Muscle of arm (tissue), 12 donors: ENCODE results near the gene SLC34A1. TPM values are rescaled to one million over a fixed set of nuclear protein-coding genes. Genes with fewer than 3 reads are reported as not detected.

ENCODE experiments used
- DNase-seq: peaks from one replicate; pipeline ENCODE4 v3.0.0-alpha.2; 2013
- polyA plus RNA-seq, 12 donors: library from polyadenylated mRNA; unstranded; fragments of 120-200 nt; gene quantifications; one replicate each; pipeline ENCODE4 v1.2.1, GENCODE V29; 2013; ENCODE audit not compliant: insufficient read length in 12 of 12

Gene SLC34A1
- polyA plus RNA-seq, 12 donors: 0.10 to 1.3 (median 0.14) TPM; not detected in 6

DNA sequence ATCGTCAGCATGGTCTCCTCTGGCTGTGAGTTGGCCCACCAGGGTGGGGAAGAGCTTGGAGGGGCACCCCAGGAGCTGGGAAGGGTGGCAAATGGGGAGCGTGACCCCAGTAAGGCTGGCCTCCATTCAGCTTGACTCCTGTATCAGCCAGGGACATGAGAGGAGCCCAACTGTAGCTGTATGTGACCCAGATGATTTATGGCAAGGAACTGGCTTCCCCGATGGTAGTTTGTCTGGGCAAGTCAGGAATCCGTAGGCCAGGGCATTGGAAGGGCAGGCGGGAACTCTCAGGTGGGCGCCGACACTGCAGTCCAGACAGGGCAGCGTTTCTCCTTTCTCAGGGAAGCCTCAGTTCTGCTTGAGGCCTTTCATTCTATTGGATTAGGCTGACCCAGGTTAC, 2.3 kb downstream of the SLC34A1 start:
- DNase-seq: no peak

DNA sequence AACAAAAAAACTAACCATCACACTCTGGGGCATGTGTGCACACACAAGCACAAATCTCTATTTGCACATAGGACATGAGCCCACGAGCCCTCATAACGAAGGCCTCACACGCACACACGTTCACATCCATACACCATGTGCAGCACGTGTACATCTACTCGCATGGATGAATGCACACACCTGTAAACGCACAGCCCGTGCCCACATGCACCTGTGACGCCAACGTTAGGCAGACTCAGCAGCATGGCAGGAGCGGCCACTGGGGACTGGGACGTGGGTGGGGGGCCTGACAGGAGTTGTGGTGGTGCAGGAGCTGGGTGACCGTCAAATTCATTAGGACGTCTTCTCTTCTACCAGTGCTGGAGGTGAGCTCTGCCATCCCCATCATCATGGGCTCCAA, 3.2 kb downstream of the SLC34A1 start:
- no peak for DNase-seq

DNA sequence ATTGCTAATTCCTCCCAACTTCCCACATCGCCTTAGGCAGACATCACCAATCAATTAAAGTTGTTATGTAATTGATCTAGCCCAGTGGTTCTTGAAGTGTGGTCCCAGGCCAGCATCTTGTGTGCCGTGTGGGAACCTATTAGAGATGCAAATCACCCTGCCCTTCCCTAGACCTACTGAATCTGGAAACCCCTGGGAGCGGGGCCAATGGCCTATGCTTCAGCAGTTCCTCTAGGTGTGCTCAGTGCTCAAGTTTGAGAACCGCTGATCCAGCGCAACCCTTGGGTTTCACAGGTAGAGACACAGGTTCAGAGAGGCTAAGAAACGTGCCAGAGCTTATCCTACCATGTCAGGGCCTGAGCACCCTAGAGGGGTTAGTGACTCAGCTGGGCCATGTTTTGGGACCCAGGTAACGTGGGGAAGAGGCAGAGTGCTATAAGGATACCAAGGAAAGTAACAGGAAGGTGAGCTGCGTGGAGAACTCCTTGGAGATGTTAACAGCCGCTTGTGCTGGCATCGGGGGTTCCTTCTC, 4.4 kb downstream of the SLC34A1 start:
- no peak for DNase-seq

DNA sequence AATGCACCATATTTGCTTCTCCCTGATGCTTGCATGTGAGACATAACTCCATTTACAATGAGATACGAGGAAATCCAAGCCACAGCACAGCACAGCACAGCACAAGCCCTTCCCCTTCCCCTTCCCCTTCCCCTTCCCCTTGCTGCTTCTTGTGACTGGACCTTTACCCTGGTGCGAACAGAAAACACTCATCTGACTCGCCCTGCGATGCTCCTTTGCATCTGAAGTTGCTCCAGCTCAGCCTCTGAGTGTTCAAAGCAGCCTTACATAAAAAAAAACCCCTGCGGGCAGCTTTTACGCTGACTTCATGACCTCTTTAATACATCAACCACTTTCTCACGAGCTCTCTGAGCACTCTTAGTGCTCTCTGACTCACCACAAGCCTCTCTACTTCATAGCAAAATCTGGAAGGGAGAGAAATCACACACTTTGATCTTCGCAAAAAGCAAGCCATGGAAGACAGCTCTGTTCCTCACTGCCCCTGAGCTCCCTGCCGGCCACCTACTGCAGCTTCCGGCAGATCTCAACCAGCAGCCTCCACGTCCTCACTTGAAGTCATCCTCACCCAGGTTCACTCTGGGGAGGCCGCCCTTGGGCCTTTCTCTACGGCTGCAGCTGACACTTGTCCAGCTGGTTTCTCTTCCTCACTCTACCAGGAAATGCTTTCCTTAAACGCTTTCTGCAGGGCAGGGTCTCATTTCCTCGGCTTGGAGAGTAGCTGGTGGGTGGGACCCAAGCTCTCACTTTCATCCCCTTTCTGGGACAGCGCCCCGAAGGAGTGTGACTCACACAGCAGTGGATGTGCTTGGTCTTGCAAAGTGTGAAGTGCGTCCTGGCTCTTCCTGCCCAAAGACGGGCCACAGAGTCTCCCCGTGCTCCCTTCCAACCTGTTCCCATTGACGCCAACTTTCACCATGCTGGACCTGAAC, 5.3 kb downstream of the SLC34A1 start:
- no peak for DNase-seq

DNA sequence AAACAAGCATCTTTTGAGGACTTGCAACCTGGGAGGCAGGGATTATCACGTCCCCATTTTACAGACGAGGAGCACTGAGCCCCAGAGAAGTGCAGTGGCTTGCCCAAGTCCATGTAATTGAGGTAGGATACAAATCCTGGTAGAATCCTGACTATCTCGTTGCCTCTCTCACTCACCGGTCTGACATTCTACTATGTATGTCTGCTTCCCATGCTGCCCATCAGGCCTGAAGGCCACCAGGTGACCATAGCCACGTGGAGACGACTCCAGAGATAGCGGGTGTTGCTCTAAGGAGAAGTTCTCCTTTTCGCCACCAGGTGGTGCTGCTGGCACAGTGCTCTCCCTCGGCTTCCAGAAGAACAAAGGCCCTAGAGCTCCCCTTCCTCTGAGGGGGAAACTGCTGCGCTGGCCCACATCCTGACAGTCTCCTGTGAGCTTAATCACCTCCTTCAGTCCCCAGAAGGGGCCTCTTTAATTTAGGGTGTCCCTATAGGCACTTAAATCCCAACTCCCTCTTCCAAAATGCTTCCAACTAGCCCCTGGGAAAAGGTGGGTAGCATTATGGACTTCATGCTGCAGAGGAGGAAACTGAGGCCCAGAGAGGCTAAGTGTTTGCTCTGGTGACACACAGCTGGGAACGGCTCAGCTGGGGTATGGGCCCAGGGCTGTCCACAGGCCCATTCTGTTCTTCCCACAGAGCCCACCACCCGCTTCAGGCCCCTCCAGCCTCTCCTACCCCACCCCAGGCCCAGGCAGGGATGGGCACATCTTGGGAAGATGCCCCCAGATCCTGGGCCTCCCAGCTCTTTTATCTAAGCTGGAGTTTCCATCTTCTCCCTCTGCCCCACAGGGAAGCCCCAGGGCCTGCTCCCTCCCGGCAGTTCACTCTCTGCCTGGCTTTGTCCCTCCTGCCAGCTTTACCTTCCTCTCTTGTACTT, 6.4 kb downstream of the SLC34A1 start:
- peak; percentile 90 for DNase-seq

DNA sequence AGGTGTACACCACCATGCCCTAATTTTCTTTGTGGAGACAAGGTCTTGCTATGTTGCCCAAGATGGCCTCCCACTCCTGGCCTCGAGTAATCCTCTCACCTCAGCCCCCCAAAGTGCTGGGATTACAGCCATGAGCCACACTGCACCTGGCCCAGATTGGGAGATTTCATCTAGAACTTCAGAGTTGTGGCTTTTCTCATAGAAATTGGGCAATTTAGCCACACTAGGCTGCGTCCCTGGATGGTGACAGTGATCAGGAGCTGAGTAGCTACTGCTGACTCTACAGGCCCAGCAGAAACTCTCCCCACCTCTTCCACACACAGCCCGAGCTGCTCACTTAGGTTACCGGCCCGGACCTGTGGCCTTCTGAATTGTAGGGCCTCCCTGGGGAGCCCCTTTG, 8.5 kb downstream of the SLC34A1 start:
- no peak for DNase-seq

DNA sequence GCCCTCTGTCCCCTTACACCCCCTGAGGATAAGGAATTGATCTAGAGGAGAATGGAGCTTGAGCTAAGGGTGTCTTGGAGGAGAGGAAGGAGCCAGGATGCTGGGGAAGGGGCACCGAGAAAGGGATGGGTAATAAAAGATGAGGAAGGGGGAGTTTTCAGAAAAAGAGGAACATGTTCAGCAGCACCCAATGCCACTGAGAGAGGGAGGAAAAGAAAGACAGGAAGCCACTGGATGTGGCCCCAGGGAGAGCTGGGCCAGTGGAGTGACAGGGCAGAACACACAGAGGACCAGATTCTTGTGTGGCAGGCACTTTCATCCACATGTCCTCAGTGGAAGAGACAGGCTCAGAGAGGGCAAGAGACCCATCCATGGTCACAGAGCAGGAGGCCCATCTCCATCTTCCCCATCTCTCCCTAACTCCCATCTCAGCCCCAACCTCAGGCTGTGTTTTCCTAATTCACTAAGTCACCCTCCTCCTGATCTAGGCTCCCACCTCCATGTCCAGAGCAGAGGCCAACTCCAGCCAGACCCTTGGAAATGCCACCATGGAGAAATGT, 9.1 kb downstream of the SLC34A1 start:
- no peak for DNase-seq

DNA sequence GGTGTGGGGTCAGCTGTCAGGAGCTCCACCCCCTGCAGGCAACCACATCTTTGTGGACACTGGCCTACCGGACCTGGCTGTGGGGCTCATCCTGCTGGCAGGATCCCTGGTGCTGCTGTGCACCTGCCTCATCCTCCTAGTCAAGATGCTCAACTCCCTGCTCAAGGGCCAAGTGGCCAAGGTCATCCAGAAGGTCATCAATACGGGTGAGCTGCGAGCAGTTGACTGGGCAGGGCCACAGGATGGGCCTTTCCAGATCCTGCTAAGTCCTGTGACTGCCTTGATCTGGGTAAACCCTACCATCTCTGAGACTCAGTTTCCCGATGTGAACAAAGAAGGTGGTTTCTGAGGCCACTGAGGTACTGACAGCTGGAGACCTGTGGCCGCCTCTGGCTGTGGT, 9.8 kb downstream of the SLC34A1 start:
- DNase-seq: no peak

DNA sequence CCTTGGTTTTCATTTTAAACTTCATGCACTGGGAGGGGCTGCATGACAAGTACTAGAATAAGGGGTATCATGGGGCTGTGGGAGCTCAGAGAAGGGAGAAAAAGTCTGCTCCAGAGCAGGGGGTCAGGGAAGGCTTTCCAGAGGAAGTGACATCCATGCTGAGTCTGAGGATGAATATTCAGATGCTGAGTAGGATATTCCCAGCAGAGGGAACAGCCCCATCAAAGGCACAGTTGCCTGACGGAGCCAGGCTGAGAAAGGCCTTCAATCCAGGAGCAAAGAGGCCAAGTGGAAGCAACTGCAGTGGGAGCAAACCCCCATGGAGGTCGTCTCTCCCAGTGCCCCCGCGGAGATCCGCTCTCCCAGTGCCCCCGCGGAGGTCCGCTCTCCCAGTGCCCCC, 11.8 kb downstream of the SLC34A1 start:
- no peak for DNase-seq

DNA sequence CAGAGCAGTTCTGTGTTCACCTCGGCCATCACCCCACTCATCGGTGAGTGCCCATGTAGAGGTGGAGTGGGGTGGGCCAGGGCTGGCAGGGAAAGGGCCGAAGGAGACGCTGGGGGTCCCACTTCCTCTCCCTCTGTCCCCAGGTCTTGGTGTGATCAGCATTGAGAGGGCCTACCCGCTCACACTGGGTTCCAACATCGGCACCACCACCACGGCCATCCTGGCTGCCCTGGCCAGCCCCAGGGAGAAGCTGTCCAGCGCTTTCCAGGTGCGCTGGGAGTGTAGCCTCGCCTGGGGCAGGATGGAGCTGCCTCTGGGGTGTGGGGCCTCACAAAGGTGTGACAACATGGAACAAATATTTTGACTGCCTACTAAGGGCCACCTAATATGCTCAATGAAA, 12.6 kb downstream of the SLC34A1 start:
- no peak for DNase-seq

DNA sequence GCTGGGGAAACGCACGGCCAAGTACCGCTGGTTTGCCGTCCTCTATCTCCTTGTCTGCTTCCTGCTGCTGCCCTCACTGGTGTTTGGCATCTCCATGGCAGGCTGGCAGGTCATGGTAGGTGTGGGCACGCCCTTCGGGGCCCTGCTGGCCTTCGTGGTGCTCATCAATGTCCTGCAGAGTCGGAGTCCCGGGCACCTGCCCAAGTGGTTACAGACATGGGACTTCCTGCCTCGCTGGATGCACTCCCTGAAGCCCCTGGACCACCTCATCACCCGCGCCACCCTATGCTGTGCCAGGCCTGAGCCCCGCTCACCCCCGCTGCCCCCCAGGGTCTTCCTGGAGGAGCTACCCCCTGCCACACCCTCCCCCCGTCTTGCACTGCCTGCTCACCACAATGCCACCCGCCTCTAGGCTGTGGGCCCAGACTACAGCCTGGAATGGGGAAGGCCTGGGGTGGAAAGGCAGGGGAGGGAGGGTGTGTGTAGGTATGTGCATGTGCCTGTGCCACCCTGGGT, 13.7 kb downstream of the SLC34A1 start:
- no peak for DNase-seq

DNA sequence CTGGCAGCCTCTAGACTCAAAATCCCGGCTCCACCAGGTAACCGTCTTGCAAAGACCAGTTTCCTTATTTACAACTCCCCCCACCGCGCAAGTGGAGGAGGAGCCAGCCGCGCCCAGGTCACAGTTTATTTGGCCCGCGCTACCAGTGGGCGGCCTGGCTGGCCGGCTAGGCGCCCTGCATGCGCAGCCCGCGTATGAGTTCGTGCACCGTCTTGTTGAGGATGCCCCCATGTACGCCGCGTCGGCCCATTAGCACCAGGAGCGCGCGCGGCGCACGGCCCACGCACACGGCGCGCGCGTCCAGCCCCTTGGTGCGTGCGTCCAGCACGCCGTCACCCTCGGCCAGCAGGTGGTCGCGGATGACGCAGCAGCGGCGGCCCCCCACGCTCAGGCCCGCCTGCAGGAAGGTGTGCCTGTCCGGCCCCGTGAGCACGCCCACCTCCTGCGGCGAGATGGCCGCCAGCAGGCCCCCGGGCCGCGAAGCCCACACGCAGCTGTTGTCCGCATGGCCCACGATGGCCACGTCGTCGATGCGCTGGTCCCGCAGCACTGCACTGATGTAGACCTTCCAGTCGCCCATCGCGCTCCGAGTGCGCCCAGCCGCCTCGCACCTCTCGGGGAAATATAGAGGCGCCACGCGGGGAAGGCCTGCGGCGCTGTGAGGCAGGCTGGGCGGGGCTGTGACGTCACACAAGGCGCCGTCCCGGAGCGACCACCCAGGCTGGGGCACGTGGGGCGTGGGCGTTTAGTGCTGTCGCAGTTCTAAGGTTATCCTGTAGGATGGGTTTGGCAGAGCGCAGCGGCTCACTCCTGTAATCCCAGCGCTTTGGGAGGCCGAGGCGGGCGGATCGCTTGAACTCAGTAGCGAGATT, 16.0 kb downstream of the SLC34A1 start, which contains the start of gene PFN3:
Gene PFN3 (minus strand): TSS at position 665 of the 872 bp plus-strand sequence. CDS start 85 bp downstream, at position 580.
- DNase-seq: no peak

DNA sequence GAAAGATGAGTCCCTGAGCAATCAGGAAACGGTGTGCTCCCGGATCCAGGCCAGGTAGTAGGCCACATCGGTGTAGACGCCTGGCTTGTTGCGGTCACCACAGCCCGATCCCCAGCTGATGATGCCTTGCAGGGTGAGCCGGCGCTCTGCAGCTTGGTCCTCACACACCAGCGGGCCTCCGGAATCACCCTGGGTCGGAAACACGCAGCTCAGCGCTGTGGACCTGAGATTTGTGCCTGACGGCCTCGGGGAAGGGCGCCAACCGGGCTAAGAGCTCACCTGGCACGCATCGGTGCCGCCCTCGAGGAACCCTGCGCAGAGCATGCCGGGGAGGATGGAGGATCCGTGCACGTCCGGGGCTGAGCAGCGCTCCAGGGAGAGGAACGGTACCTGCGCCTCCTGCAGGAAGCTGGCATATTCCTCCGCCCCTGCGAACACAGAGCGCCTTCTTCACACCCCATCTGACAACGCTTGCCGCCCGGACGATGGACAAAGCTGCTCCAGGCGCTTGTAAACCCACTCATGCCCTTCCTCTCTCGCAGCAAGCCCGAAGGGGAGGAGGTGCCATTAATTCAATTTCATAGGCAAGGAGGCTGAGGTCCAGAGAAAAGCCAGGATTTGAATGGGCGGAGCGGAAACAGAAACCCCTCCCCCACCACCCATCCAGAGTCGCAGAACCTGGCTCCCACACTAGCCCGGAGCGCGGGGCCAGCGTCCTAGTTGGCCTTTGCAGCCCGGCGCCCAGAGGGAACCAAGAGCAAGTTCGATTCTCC, 18.2 kb downstream of the SLC34A1 start:
- DNase-seq: no peak

DNA sequence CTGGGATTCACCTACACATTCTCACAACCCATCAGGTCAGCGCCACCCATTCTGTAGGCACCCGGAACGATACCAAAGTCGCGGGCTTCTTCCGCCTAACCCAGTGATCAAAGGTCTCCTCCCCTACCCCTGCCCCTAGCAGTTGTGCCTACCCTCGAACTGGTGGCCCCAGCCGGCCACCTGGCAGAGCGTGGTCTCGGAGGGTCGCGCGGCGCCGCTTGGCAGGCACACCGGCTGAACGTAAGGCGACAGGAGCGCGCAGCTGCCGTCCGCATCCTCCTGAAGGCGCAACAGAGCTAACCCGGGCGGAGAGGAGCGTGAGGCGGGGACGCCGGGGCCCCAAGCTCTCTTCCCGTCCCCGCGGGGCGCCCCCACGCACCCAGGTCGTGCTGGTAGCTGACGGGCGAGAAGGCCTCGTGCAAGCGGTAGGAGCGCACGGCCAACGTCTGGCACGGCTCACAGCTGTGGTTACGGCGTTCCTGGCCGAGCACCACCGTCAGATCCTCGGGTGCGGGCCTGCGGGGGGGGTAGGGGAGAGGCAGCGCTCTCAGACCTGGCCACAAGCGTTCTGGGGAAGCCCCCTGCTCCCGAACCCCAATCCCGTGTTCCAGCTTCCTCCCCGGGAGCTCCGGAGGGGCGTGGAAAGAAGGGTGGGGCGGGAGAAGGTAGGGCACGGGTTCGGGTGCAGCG, 19.0 kb downstream of the SLC34A1 start:
- no peak for DNase-seq

DNA sequence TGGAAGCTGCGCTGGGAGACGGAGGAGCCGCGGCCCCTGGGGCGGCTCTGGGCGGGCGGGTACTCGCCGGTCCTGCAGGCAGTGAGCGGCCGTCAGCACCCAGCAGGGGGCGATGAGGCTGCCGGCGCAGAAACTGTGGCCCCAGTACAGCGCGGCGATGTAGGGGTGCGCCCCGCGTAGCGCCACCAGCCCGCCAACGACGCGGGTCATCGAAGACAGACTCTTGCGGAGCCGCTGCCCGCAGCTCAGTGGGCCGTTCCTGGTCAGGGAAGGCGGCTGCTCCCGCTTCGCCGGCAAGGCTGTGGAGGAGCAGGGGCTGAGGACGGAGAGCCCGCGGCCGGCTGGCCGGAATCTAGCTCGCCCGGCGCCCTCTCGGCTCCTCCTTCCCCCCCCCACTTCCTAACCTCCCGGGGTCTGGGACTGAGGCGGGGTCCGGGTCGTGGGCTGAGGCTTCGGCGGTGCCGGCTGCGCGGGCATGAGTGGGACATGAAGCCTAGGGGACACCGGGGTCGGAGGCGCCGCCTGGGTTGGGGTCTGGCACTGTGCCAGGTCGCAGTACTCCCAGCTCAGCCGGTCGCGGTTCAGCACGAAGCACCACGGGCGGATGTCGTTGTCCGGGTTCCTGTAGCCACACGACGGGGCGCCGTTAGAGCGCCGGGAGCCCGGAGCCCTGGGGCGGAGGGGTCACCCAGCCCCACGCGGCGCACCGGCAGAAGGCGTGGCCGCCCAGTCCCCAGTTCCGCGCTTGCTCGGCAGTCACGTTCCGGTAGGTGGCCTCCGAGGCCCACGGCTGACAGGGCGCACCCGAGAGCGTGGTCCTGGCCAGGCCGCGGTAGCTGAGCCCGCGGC, 19.8 kb downstream of the SLC34A1 start:
- peak; percentile 79 for DNase-seq

DNA sequence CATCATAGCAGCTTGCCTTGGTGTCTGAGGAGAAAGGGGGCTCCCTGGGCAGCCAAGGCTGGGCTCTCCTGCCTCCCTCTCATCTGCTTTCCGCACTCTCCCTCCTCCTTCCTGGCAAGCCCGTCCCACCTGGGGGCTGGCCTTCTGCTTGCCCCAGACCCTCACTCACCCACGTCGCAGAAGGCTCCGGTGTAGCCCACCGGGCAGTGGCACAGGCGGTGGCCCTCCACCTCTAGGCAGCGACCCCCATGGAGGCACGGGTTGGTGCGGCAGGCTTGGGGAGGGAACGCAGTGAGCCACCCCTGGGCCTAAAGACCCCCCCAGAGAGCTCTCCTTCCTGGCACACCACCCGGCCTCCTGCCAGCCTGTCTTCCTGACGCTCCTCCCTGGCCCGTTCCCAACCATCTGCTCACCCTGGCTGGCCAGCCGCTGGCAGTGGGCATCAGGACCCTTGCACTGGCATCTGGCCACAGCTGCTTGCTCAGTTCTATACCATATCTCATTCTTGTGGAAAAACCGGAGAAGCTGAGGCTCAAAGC, 20.5 kb downstream of the SLC34A1 start:
- DNase-seq: no peak

DNA sequence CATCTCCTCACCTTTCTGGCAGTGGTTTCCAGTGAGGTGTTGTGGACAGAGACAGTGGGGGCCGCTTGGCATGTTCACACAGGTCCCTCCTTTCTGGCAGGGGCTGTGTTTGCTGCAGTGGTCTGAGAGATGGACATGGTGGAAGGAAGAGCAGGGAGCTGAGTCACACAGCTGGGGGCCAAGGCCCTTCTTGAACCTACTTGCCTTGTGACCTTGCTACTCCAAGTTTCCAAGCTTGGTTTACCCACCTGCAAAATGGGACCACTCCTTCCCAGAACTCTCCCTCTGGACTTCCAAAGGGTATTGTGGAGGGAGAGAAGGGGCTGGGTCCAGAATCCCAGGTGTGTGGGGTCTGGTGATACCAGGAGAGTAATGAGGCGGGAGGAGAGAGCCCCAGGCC, 21.1 kb downstream of the SLC34A1 start:
- no peak for DNase-seq

DNA sequence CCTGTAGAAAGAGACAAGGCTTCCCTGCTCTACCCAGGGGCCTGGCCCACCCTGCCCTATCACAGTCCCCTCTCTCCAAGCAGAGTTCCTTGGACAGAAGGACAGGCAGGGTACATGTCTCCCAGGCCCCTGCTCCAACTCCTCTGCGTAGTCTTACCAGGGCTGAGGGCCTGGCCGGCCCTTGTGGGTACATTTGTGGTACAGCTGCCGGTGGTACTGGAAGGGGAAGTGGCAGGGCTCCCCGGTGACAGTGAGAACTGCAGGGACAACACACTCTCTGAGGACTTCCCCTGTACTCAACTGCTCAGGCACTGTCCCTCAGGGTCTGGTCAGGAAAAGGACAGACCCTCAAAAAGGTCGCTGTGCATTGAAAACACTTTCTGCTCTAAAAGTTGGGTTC, 21.6 kb downstream of the SLC34A1 start:
- DNase-seq: no peak
